Measurements from ENCODE around the gene GCDH.
A peak's percentile ranks its signal among the peaks of the same experiment; 100 is the strongest.

The GCDH gene

GRCh38 chr19:12918253-12918652 lies 27.3 kb downstream of the GCDH start:
- H3K27ac ChIP-seq: peak overlapping the region; percentile 74; the same call in 1 of the 2 replicates
- TF ChIP-seq, protein P1, sequence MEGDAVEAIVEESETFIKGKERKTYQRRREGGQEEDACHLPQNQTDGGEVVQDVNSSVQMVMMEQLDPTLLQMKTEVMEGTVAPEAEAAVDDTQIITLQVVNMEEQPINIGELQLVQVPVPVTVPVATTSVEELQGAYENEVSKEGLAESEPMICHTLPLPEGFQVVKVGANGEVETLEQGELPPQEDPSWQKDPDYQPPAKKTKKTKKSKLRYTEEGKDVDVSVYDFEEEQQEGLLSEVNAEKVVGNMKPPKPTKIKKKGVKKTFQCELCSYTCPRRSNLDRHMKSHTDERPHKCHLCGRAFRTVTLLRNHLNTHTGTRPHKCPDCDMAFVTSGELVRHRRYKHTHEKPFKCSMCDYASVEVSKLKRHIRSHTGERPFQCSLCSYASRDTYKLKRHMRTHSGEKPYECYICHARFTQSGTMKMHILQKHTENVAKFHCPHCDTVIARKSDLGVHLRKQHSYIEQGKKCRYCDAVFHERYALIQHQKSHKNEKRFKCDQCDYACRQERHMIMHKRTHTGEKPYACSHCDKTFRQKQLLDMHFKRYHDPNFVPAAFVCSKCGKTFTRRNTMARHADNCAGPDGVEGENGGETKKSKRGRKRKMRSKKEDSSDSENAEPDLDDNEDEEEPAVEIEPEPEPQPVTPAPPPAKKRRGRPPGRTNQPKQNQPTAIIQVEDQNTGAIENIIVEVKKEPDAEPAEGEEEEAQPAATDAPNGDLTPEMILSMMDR (IDR thresholded peaks at IDR 0.05): no peak
- TF ChIP-seq ZFX (IDR thresholded peaks at IDR 0.05; ENCODE audit: borderline replicate concordance): no peak

DNA sequence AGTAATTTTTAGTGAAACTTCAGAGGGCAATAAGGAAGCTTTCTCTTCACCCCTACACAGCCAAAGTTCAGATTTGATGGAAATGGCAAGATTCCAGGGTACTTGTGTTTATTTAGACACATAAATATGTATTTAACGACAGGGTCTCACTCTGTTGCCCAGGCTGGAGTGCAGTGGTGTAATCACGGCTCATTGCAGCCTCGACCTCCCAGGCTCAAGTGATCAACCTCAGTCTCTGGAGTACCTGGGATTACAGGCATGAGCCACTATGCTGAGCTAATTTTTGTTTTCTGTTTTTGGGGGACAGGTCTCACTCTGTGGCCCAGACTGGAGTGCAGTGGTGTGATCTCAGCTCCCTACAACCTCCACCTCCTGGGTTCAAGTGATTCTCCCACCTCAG lies 30.1 kb downstream of the GCDH start:
- peak overlapping the region; percentile 74 for H3K27ac ChIP-seq
- TF ChIP-seq ZFX (IDR thresholded peaks at IDR 0.05; ENCODE audit: borderline replicate concordance): no peak
- TF ChIP-seq, protein P1 (IDR thresholded peaks at IDR 0.05): no peak

DNA sequence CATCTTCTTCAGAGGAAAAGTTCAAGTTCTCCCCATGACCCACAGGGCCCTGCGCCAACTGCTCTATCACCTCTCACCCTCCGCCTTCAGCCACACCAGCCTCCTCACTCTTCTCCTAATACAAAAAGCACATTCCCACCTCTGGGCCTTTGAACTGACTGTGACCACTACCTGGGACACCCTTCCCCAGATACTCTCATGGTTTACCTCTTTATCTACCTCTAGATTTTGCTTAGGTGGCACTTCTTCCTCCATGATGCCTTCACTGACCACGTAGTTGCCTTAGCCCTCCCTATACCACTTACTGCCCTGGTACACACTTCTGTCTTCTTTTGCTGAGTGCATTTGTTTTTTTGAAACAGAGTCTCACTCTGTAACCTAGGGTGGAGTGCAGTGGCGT lies 32.0 kb downstream of the GCDH start:
- TF ChIP-seq, protein P1 (IDR thresholded peaks at IDR 0.05): no peak
- no peak for TF ChIP-seq ZFX (IDR thresholded peaks at IDR 0.05; ENCODE audit: borderline replicate concordance)
- no peak overlapping the region for H3K27ac ChIP-seq

GRCh38 chr19:12924621-12925310 lies 33.8 kb downstream of the GCDH start:
- H3K27ac ChIP-seq: no peak overlapping the region
- no peak for TF ChIP-seq ZFX (IDR thresholded peaks at IDR 0.05; ENCODE audit: borderline replicate concordance)
- TF ChIP-seq, protein P1 (IDR thresholded peaks at IDR 0.05): no peak

DNA sequence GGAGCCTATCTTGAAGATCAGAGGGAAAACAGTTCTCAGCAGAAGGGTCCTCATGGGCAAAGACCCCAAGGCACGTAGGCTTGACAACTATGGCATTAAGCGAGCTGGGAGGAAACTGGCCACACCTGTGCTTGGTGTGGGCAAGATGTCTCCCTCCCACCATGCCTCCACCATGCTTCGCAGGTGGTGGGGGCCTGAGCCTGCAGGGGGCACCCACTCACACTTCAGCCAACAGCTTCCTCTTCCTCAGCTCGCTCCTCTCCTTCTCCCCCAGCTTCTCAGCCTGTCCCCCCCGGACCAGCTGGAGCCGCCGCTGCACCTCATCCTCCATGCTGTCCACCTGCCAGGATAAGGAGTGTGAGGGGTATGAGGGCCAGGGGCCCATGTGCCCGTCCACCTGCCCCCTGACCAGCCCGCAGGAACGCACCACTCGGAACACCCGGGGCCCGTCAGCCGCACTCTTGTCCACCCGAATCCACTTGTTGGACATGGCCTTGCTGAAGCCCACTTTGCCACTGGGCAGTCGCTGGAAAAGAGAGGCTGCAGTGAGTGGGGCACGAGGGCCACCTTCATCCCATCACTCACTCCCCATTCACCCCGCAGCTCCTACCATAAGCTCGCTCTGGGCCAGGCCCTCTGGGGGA lies 39.2 kb downstream of the GCDH start:
- TF ChIP-seq ZFX (IDR thresholded peaks at IDR 0.05; ENCODE audit: borderline replicate concordance): no peak
- TF ChIP-seq, protein P1 (IDR thresholded peaks at IDR 0.05): no peak
- no peak overlapping the region for H3K27ac ChIP-seq

GRCh38 chr19:12932392-12933286 lies 41.7 kb downstream of the GCDH start:
- H3K27ac ChIP-seq: peak overlapping the region; percentile 78
- TF ChIP-seq, protein P1 (IDR thresholded peaks at IDR 0.05): no peak
- TF ChIP-seq ZFX (IDR thresholded peaks at IDR 0.05; ENCODE audit: borderline replicate concordance): no peak
